ENCODE data around the gene MACF1. TPM values are rescaled to one million over a fixed set of nuclear protein-coding genes. Genes with fewer than 3 reads are reported as not detected.

The MACF1 gene
- polyA plus RNA-seq, 1 of the 3 experiments (the other 2 are of a cell fraction): 37.6 TPM

DNA sequence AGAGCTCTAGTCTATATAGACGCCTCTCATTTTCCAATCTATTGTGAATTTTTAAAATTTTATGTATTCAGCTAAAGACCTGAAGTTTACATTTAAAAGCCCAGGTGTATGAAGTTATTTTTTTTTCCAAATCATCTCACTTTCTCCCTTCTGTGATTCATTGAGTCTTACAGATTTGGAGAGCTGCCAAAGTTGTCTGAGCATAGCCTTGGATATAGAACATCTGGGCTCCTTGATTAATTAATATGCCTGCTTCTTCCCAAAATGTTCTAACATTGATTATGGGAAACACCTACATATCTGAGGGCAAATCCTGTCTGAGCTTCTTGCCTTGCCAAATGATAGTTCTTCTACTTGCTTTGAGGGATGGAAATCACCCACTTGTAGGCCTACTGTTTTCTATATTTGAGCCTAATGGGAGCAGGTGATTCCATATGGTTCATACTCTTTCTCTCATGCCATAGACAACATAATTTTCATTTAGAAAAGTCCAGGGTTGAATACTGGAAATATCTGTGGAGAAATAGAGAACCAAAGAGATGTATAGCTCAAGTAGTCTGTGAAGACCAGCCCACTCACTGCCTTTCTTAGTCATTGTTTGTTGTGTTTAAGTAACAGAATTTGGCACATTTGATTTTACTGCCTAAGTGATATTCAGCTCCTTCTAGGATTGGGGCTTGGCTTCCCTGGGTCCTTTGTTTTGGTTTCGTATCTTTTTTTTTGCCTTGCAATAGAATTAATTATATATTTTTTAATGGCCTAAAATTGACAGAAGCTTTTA lies 46.2 kb downstream of the MACF1 start:
- 94% methylated on average over 2 of the region's 2 CpGs for whole genome bisulfite sequencing (ENCODE audit: low lambda C conversion rate)
- peaks cover 16% of the 10 kb centered on the region for H3F3A ChIP-seq (replicated peaks; ENCODE audit: insufficient read depth)
- H3K36me3 ChIP-seq (replicated peaks in 1 of 2; ENCODE audit: control insufficient read depth in 1 of 2, insufficient read depth in 2 of 2, low read length in 1 of 2): peaks cover 29 to 41% of the 10 kb centered on the region in 2 experiments
- H3K79me2 ChIP-seq (ENCODE audit: insufficient read depth): peaks cover 88% of the 10 kb centered on the region
- no peak overlapping the region for H3K27ac ChIP-seq (ENCODE audit: low read depth in 2 of 2, low read length in 1 of 2)
- H3K4me2 ChIP-seq: no peak overlapping the region
- no peak for DNase-seq
- no peak overlapping the region for H3K9ac ChIP-seq
- no peaks in the 10 kb centered on the region for H3K9me2 ChIP-seq
- no peak overlapping the region for H2AFZ ChIP-seq (ENCODE audit: low read depth)
- ChIA-PET POLR2A (no interaction called here), CTCF (interaction anchor here (2.0 to 6.6 kb wide), 3 partner anchors 8 to 152 kb away, joined by 5 to 43 read pairs (median 39); no protein-coding TSS in a partner anchor)
- no peaks in the 10 kb centered on the region for H3K27me3 ChIP-seq (ENCODE audit: insufficient read depth)
- H4K20me1 ChIP-seq (ENCODE audit: insufficient read depth): no peaks in the 10 kb centered on the region; the same call in 1 of the 2 replicates
- H3K4me1 ChIP-seq (ENCODE audit: control insufficient read depth in 1 of 2, insufficient read depth in 2 of 2, low read depth in 1 of 2, low read length in 1 of 2): peaks cover 0 to 5% of the 10 kb centered on the region in 2 experiments; a peak in 3 of 4 replicates
- no peaks in the 10 kb centered on the region for H3K9me3 ChIP-seq
- TF ChIP-seq CHD2 (IDR thresholded peaks at IDR 0.05; ENCODE audit: low read length, partially characterized antibody) (no peak), NFIC (IDR thresholded peaks at IDR 0.05; ENCODE audit: borderline replicate concordance) (peak; percentile 58; the same call in 1 of the 2 replicates), SMC3 (IDR thresholded peaks at IDR 0.05; ENCODE audit: low read depth, low read length) (no peak), CTCF (IDR thresholded peaks at IDR 0.05) (no peak), GABPA (IDR thresholded peaks at IDR 0.05; ENCODE audit: low read depth) (no peak), YY1 (IDR thresholded peaks at IDR 0.05; ENCODE audit: low read depth) (no peak), RXRA (IDR thresholded peaks at IDR 0.05; ENCODE audit: borderline replicate concordance, low read depth) (no peak), TAF1 (IDR thresholded peaks at IDR 0.05; ENCODE audit: borderline replicate concordance, low read depth, low read length) (no peak), TCF12 (IDR thresholded peaks at IDR 0.05) (peak; percentile 62)
- TF ChIP-seq, protein P1, sequence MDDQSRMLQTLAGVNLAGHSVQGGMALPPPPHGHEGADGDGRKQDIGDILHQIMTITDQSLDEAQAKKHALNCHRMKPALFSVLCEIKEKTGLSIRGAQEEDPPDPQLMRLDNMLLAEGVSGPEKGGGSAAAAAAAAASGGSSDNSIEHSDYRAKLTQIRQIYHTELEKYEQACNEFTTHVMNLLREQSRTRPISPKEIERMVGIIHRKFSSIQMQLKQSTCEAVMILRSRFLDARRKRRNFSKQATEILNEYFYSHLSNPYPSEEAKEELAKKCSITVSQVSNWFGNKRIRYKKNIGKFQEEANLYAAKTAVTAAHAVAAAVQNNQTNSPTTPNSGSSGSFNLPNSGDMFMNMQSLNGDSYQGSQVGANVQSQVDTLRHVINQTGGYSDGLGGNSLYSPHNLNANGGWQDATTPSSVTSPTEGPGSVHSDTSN (IDR thresholded peaks at IDR 0.05): no peak
- TF ChIP-seq, protein P2, sequence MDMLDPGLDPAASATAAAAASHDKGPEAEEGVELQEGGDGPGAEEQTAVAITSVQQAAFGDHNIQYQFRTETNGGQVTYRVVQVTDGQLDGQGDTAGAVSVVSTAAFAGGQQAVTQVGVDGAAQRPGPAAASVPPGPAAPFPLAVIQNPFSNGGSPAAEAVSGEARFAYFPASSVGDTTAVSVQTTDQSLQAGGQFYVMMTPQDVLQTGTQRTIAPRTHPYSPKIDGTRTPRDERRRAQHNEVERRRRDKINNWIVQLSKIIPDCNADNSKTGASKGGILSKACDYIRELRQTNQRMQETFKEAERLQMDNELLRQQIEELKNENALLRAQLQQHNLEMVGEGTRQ (IDR thresholded peaks at IDR 0.05; ENCODE audit: borderline replicate concordance, low read depth, low read length): no peak
- H3K4me3 ChIP-seq (ENCODE audit: low read depth in 2 of 2, low read length in 1 of 2): no peak overlapping the region

DNA sequence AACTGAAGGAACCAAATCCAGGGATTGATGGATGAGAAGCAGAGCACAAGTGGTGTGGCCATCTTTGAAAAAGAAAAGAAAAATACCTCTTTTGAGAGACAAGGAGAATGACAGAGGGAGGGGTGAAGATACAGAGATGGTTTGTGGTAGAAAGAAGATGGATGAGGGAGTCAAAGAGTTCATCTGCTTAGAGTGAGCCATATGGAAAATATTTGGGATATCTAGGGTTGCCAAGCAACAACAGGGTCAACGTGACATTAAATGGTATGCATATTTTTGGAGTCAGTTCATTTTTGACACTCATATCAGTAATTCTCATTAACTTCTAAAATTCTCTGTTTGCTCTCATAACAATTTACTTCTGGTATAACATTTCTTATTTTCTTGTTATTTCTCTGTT lies 50.7 kb downstream of the MACF1 start:
- WGBS (ENCODE audit: low lambda C conversion rate): 15% methylated on average over 1 of the region's 1 CpG
- peak overlapping the region; percentile 21; the same call in 1 of the 2 replicates for H3K4me2 ChIP-seq
- DNase-seq: no peak
- peaks cover 33 to 38% of the 10 kb centered on the region in 2 experiments for H3K36me3 ChIP-seq (replicated peaks in 1 of 2; ENCODE audit: control insufficient read depth in 1 of 2, insufficient read depth in 2 of 2, low read length in 1 of 2)
- H3K27me3 ChIP-seq (ENCODE audit: insufficient read depth): no peaks in the 10 kb centered on the region
- peak overlapping the region; percentile 9; the same call in 1 of the 2 replicates for H3K9ac ChIP-seq
- peak overlapping the region; percentile 53 to 62; a peak in 3 of 4 replicates for H3K27ac ChIP-seq (ENCODE audit: low read depth in 2 of 2, low read length in 1 of 2)
- POLR2A ChIA-PET: no interaction called here
- no peaks in the 10 kb centered on the region for H3K9me3 ChIP-seq
- no peaks in the 10 kb centered on the region for H4K20me1 ChIP-seq (ENCODE audit: insufficient read depth)
- peaks cover 12% of the 10 kb centered on the region for H3F3A ChIP-seq (replicated peaks; ENCODE audit: insufficient read depth)
- H3K9me2 ChIP-seq: no peaks in the 10 kb centered on the region
- H3K4me1 ChIP-seq (ENCODE audit: control insufficient read depth in 1 of 2, insufficient read depth in 2 of 2, low read depth in 1 of 2, low read length in 1 of 2): peaks cover 0 to 5% of the 10 kb centered on the region in 2 experiments; a peak in 3 of 4 replicates
- H3K4me3 ChIP-seq (ENCODE audit: low read depth in 2 of 2, low read length in 1 of 2): no peak overlapping the region
- peaks cover 68% of the 10 kb centered on the region for H3K79me2 ChIP-seq (ENCODE audit: insufficient read depth)
- no peak overlapping the region for H2AFZ ChIP-seq (ENCODE audit: low read depth)
- CTCF ChIA-PET: interaction anchor here (6.6 kb wide), 1 partner anchor 63 kb away, joined by 39 read pairs; no protein-coding TSS in a partner anchor
- TF ChIP-seq YY1 (IDR thresholded peaks at IDR 0.05; ENCODE audit: low read depth) (no peak), USF1 (IDR thresholded peaks at IDR 0.05; ENCODE audit: borderline replicate concordance, low read depth) (no peak), NFIC (IDR thresholded peaks at IDR 0.05; ENCODE audit: borderline replicate concordance) (no peak), TCF12 (IDR thresholded peaks at IDR 0.05) (peak; percentile 42), POLR2AphosphoS5 (IDR thresholded peaks at IDR 0.05; ENCODE audit: low read depth, low read length) (no peak), FOSL2 (IDR thresholded peaks at IDR 0.05; ENCODE audit: borderline replicate concordance, low read depth) (peak; percentile 5; the same call in 1 of the 2 replicates), MXI1 (IDR thresholded peaks at IDR 0.05; ENCODE audit: low read depth, low read length) (no peak), ZBTB33 (IDR thresholded peaks at IDR 0.05; ENCODE audit: borderline replicate concordance, low read depth) (no peak), RAD21 (IDR thresholded peaks at IDR 0.05; ENCODE audit: low read length) (no peak), GATA2 (CRISPR knock-in tag; IDR thresholded peaks at IDR 0.05) (no peak)
- TF ChIP-seq, protein P1 (IDR thresholded peaks at IDR 0.05): peak; percentile 76

Data from SK-N-SH (cell line).